GM21447 (cell line): ENCODE results near the gene OPRPN.
A peak's percentile ranks its signal among the peaks of the same experiment; 100 is the strongest.

Experiments
- ATAC-seq: cut with Tn5 transposase; IDR thresholded peaks from one replicate; pipeline ENCODE4 v1.9.1; 2021; ENCODE audit not compliant: unreplicated experiment

The OPRPN gene

GRCh38 chr4:70397580-70397979, at the start of gene OPRPN:
TSS of gene OPRPN (plus strand) at chr4:70397940. CDS start at chr4:70399286, 1,346 bp downstream.
- ATAC-seq: no peak

- ATAC-seq: no peak
Observed at GRCh38 chr4:70356185-70356584, 41.6 kb upstream of the OPRPN start.

DNA sequence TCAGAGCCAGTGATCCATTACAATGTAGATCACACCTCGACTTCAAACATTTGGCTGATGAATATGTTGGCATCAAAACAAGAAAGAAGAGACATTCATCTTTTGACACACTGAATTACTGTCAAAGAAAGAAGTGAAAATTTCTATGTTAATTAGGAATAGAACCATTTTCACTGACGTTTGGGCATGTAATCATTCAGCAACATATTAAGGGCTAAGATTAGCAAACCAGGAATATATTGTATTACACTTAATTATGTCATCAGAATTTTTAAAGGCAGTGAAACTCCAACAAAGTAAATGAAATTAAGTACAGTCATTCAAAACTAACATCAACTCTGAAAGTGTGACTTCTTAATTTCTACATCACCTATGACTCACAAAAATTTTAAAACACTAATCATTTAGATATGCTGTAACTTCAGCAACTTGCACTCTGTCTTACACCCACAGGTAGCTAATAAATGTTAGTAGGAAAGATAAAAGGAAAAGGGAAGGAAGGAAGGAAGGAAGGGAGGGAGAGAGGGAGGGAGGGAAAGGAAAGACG, 38.6 kb upstream of the OPRPN start:
- no peak for ATAC-seq

DNA sequence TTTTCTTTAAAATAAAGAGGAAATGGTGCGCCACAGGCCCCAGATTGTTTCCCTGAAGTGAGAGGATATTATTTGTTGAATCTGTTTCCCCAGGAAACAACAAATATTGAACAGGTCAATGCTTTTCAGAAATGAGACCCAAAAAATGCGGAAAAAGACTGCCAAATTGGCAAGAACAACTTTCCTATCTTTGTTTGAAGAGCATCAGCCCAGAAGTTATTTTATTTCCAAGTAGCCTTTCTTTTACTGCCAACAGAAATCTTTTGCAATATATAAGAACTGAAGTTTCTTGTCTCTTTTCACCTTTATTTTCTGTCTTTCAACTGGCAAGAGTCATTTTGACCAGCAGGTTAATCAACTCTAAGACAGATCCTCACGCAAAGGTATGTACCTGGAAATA, 37.3 kb upstream of the OPRPN start, which contains the start of gene SMR3A:
Gene SMR3A (plus strand): TSS at position 301 of the 400 bp plus-strand sequence. CDS start 1,356 bp downstream, outside the sequence.
- no peak for ATAC-seq

GRCh38 chr4:70364002-70364401, 33.7 kb upstream of the OPRPN start:
- ATAC-seq: no peak

DNA sequence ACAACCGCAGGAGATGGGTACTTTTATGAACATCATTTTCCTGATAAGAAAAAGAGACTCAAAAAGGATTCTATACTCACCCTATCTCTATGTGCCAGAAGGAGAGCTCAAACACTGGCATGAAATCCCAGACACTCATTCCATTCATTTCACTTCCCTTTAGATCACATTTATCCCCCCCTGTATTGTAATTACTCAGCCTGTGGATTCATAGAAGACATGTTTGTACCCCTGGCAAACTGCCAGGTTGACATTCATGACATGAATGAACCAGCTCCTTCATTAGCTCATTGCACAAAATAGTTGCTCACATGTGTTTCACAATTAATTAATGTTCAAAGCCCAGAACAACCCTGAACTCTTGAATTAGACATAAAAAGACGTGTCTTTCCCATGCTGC, 32.3 kb upstream of the OPRPN start:
- ATAC-seq: no peak

DNA sequence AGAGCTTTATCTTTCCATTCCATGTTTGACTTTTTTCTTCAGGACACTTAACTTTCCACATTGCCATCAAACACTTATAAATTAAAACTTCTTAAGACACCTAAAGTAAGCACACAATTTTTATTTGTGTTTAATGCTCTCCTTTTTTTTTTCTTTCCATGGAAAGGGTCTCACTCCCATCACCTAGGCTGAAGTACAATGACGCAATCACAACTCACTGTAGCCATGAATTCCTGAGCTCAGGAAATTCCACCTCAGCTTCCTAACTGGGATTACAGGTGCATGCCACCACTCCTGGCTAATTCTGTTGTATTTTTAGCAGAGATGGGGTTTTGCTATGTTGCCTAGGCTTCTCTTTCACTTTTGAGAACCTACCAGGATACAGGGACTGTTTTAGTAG, 29.9 kb upstream of the OPRPN start:
- ATAC-seq: no peak

GRCh38 chr4:70371987-70372386, 25.8 kb upstream of the OPRPN start:
- no peak for ATAC-seq

GRCh38 chr4:70372760-70373159, 25.0 kb upstream of the OPRPN start:
- ATAC-seq: no peak

DNA sequence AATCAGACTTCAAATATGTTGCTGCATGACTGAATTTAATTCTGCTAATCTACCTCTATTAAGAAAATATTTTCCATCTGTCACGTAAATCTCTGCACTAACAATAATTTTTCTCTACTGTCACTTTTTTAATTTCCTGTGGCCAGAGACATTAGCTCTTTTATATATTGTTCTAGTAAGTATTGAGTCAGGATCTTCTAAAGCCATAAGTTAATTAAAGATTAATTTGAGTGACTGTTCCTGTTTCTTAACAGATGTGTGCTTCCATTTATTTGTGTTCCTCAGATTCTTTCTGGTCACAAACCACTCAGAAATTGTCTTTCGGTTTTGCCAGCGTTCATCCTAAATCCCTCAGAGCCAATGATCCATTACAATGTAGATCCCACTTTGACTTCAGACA, 17.2 kb upstream of the OPRPN start:
- ATAC-seq: no peak

GRCh38 chr4:70382691-70383181, 15.0 kb upstream of the OPRPN start, which contains the start of gene SMR3B:
TSS of gene SMR3B (plus strand) at chr4:70383131. CDS start at chr4:70384511, 1,380 bp downstream.
- no peak for ATAC-seq

DNA sequence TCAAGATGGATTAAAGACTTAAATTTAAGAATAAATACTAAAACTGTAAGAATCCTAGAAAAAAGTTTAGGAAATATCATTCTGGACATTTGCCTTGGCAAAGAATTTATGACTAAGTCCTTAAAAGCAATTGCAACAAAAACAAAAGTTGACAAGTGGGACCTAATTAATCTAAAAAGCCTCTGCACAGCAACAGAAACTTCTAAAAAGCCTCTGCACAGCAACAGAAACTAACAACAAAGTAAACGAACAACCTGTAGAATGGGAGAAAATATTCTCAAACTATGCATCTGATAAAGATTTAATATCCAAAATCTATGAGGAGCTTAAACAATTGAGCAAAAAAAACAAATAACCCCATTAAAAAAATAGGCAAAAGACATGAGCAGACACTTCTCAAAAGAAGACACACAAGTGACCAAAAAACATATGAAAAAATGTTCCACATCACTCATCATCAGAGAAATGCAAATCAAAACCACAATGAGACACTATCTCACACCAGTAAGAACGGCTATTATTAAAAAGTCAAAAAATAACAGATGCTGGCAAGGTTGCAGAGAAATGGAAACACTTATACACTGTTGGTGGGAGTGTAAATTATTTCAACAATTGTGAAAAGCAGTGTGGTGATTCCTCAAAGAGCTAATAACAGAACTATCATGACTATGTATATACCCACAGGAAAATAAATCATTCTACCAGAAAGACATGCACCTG, 5.5 kb upstream of the OPRPN start:
- peak; percentile 44 for ATAC-seq

DNA sequence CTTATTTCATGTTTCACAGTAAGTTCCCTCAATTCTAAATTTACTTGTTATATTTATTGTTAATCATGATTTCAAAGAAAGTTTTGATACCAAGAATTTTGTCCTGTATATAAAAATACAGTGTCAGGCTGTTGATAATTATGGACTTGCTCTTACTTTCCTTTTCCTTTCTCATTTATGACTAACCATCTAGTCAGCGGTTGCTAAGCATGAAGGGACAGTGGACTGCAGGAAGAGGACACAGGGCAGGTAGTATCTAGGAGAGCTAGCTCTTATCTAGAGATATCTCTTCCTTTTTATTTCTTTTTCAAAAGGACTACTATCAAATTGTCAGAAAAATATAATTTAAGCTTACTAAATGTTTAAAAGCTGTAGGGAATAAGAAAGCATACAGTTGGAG, 1.6 kb downstream of the OPRPN start:
- ATAC-seq: no peak

DNA sequence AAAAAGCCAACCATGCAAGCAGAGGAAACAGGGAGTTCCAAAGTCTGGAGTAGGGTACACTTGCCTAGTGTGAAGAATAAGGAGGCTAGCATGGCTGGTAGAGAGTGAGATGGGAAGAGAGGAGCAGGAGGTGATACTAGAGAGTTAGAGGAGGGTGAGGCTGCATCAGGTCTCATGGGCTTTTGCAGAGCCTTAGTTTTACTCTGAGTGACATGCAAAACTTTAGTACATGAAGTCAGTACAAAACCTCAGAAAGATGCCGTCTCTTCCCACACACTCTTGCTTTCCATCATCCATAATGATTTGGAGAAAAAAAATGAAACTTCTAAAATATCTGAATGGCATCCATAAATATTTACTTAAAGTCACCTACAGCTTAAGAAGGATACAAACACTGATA, 5.0 kb downstream of the OPRPN start:
- no peak for ATAC-seq

- ATAC-seq: peak; percentile 44
Observed at GRCh38 chr4:70405765-70406164, 8.0 kb downstream of the OPRPN start.

GRCh38 chr4:70425306-70425705, 27.6 kb downstream of the OPRPN start:
- ATAC-seq: no peak

DNA sequence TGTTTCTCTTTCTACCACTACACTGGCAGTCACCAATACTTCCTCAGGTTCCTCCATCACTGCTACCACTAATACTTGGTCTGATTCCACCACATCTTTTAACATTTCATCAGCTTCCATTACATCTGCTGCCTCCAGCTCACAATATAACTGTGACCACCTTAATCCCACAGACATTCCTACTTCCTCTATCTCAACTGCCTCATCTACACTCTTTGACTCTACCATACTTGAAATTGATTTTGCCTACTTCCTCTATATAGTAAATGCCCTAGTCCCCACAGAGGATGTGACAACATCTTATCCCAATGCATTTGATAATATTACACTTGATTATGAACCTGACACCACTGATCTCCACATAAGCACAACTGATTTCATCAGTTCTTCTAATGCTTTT, 29.0 kb downstream of the OPRPN start:
- ATAC-seq: no peak

- no peak for ATAC-seq
Observed at GRCh38 chr4:70437197-70437596, 39.5 kb downstream of the OPRPN start.

GRCh38 chr4:70442474-70442873, 44.7 kb downstream of the OPRPN start:
- ATAC-seq: no peak

- no peak for ATAC-seq
Observed at GRCh38 chr4:70443329-70443728, 45.6 kb downstream of the OPRPN start.

DNA sequence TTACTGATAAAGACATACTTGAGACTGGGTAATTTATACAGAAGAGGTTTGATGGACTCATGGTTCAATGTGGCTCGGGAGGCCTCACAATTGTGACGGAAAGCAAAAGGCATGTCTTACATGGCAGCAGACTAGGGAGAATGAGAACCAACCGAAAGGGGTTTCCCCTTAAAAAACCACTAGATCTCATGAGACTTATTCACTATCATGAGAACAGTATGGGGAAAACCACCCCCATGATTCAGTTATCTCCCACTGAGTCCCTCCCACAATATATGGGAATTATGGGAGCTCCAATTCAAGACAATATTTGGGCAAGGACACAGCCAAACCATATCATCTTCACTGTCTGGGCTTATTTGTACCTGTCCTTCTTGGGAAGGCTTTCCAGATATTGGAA, 51.5 kb downstream of the OPRPN start:
- no peak for ATAC-seq

DNA sequence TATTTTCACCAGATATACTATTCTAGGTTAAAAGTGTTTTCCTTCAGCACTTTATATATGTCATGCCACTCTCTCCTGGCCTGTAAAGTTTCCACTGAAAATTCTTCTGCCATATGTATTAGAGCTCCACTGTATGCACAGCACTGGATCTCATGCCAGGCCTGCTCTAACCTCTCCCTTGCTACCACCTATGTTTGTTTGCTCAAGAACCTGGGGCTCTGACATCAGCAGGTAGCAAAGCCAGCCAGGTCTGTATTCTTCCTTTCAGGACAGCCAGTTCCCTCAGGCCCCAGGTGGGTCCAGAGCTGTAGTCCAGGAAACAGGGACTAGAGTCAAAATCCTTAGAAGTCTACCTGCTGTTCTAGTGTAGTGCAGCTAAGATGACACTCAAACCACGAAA, 55.2 kb downstream of the OPRPN start:
- no peak for ATAC-seq
